Measurements from ENCODE around the gene GPD2.

Gene GPD2

DNA sequence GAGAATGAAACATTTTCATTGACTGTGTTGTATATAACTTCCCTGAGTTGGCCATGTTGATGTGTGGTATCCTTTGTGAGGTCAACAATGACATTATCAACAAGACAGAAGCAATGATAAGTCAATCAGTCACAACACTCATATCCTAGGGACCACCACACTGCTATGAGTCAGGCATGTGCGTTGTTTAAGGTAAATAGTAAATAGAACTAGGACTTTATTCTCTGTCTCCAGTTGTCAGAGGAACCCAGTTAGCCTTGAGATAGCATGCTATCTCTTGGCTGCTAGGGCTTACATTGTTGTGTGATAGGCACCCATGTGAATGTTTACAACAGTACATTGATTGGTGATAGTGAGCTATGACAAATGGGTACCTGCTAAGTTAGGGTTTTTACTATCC is 37.3 kb downstream of the GPD2 start:
- Histone ChIP-seq H3F3A (ENCODE audit: insufficient read depth, low read length) (peaks cover 6% of the 10 kb centered on the region; the same call in 1 of the 2 replicates), H3K4me2 (ENCODE audit: low read depth, low read length) (no peak overlapping the region), H3K4me3 (ENCODE audit: low read length) (no peak overlapping the region), H3K9ac (ENCODE audit: low read length) (no peak overlapping the region), H3K36me3 (replicated peaks; ENCODE audit: insufficient read depth, low read length) (no peaks in the 10 kb centered on the region), H4K20me1 (ENCODE audit: insufficient read depth, low read length) (no peaks in the 10 kb centered on the region), H3K27me3 (replicated peaks; ENCODE audit: insufficient read depth, low read length) (no peaks in the 10 kb centered on the region), H3K79me2 (ENCODE audit: low read length) (no peaks in the 10 kb centered on the region), H3K9me2 (replicated peaks; ENCODE audit: insufficient read depth, low read length) (no peaks in the 10 kb centered on the region), H3K4me1 (ENCODE audit: low read length) (peaks cover 23% of the 10 kb centered on the region), H3K27ac (ENCODE audit: low read length) (no peak overlapping the region), H2AFZ (ENCODE audit: low read length) (no peak overlapping the region), H3K9me3 (replicated peaks; ENCODE audit: insufficient read depth, low read length) (no peaks in the 10 kb centered on the region)
- no peak for DNase-seq
- TF ChIP-seq EZH2 (optimal IDR thresholded peaks at IDR 0.05; ENCODE audit: low read depth, low read length) (no peak), EZH2phosphoT487 (IDR thresholded peaks at IDR 0.05; ENCODE audit: low read length) (no peak)
- TF ChIP-seq, protein P1, sequence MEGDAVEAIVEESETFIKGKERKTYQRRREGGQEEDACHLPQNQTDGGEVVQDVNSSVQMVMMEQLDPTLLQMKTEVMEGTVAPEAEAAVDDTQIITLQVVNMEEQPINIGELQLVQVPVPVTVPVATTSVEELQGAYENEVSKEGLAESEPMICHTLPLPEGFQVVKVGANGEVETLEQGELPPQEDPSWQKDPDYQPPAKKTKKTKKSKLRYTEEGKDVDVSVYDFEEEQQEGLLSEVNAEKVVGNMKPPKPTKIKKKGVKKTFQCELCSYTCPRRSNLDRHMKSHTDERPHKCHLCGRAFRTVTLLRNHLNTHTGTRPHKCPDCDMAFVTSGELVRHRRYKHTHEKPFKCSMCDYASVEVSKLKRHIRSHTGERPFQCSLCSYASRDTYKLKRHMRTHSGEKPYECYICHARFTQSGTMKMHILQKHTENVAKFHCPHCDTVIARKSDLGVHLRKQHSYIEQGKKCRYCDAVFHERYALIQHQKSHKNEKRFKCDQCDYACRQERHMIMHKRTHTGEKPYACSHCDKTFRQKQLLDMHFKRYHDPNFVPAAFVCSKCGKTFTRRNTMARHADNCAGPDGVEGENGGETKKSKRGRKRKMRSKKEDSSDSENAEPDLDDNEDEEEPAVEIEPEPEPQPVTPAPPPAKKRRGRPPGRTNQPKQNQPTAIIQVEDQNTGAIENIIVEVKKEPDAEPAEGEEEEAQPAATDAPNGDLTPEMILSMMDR (IDR thresholded peaks at IDR 0.05; ENCODE audit: low read length), result no peak

GRCh38 chr2:156474401-156474800 is 38.2 kb downstream of the GPD2 start:
- Histone ChIP-seq H3K27me3 (replicated peaks; ENCODE audit: insufficient read depth, low read length) (no peaks in the 10 kb centered on the region), H2AFZ (ENCODE audit: low read length) (no peak overlapping the region), H3K9me3 (replicated peaks; ENCODE audit: insufficient read depth, low read length) (no peaks in the 10 kb centered on the region), H3K9me2 (replicated peaks; ENCODE audit: insufficient read depth, low read length) (no peaks in the 10 kb centered on the region), H3K9ac (ENCODE audit: low read length) (no peak overlapping the region), H3K36me3 (replicated peaks; ENCODE audit: insufficient read depth, low read length) (no peaks in the 10 kb centered on the region), H3K4me3 (ENCODE audit: low read length) (no peak overlapping the region), H3K79me2 (ENCODE audit: low read length) (no peaks in the 10 kb centered on the region), H3F3A (ENCODE audit: insufficient read depth, low read length) (peaks cover 6% of the 10 kb centered on the region; the same call in 1 of the 2 replicates), H3K27ac (ENCODE audit: low read length) (no peak overlapping the region), H3K4me1 (ENCODE audit: low read length) (peaks cover 27% of the 10 kb centered on the region), H4K20me1 (ENCODE audit: insufficient read depth, low read length) (no peaks in the 10 kb centered on the region), H3K4me2 (ENCODE audit: low read depth, low read length) (no peak overlapping the region)
- DNase-seq, result no peak
- TF ChIP-seq, protein P1 (IDR thresholded peaks at IDR 0.05; ENCODE audit: low read length), result no peak
- TF ChIP-seq EZH2phosphoT487 (IDR thresholded peaks at IDR 0.05; ENCODE audit: low read length), result no peak
- TF ChIP-seq EZH2 (optimal IDR thresholded peaks at IDR 0.05; ENCODE audit: low read depth, low read length), result no peak

DNA sequence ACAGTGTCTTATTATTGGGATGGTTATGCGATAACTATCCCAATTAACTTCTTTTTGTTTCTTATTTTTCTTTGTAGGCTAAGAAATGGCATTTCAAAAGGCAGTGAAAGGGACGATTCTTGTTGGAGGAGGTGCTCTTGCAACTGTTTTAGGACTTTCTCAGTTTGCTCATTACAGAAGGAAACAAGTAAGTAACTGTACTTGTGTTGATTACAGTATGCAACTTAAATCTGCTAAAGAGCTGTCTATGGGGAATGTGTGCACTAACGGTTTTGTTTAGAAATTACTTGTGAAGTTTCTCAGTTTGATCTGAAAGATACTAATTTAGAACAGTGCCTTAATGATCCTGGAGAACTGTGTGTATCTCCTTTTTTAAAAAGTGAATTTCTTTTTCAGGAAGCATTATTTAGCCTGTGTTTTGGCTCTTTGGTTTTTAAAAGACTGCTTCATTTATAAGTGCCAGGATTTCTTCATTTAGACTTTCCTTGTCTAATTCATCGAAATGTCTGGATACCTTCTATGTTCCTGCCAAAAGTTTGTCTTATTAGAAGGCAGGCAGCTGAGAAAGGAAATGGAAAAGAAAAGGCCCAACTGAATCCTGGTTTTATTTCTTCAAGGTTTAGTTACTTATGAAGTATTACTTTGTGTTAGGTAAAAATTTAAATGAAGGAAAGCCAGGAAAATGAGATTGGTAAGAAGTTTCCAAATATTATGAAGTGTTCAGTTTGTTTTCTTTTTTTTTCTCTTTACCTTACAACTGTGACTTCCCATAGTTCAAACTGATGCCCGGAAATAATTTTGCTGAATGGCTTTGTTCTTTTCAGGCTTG is 40.1 kb downstream of the GPD2 start:
- DNase-seq, result no peak
- Histone ChIP-seq H3F3A (ENCODE audit: insufficient read depth, low read length) (peaks cover 6% of the 10 kb centered on the region; the same call in 1 of the 2 replicates), H2AFZ (ENCODE audit: low read length) (peak overlapping the region; percentile 9), H3K27me3 (replicated peaks; ENCODE audit: insufficient read depth, low read length) (no peaks in the 10 kb centered on the region), H3K4me1 (ENCODE audit: low read length) (peaks cover 40% of the 10 kb centered on the region), H3K27ac (ENCODE audit: low read length) (peak overlapping the region; percentile 42; the same call in 1 of the 2 replicates), H3K36me3 (replicated peaks; ENCODE audit: insufficient read depth, low read length) (no peaks in the 10 kb centered on the region), H4K20me1 (ENCODE audit: insufficient read depth, low read length) (no peaks in the 10 kb centered on the region), H3K9ac (ENCODE audit: low read length) (peak overlapping the region; percentile 0; the same call in 1 of the 2 replicates), H3K4me3 (ENCODE audit: low read length) (0 out of 2 replicates have a peak overlapping the region, but pooled peaks have one; percentile 5), H3K4me2 (ENCODE audit: low read depth, low read length) (peak overlapping the region; percentile 35), H3K79me2 (ENCODE audit: low read length) (no peaks in the 10 kb centered on the region), H3K9me3 (replicated peaks; ENCODE audit: insufficient read depth, low read length) (no peaks in the 10 kb centered on the region), H3K9me2 (replicated peaks; ENCODE audit: insufficient read depth, low read length) (no peaks in the 10 kb centered on the region)
- TF ChIP-seq, protein P1 (IDR thresholded peaks at IDR 0.05; ENCODE audit: low read length), result no peak
- TF ChIP-seq EZH2phosphoT487 (IDR thresholded peaks at IDR 0.05; ENCODE audit: low read length) (no peak), EZH2 (optimal IDR thresholded peaks at IDR 0.05; ENCODE audit: low read depth, low read length) (no peak)

Data from MM.1S (cell line).